22Rv1 (cell line): ENCODE measurements around the gene NAT9.

ENCODE experiments used
- ZFX ChIP-seq: fragments of 450-650 bp; IDR thresholded peaks from 2 replicates; pipeline ENCODE4 v1.6.1; 2017; ENCODE audit warnings: antibody characterized with exemption, borderline replicate concordance
- TF ChIP-seq, protein P1 (sequence below): fragments of 450-650 bp; IDR thresholded peaks from 2 replicates; pipeline ENCODE4 v1.5.1; 2017; ENCODE audit warnings: mild to moderate bottlenecking

DNA sequence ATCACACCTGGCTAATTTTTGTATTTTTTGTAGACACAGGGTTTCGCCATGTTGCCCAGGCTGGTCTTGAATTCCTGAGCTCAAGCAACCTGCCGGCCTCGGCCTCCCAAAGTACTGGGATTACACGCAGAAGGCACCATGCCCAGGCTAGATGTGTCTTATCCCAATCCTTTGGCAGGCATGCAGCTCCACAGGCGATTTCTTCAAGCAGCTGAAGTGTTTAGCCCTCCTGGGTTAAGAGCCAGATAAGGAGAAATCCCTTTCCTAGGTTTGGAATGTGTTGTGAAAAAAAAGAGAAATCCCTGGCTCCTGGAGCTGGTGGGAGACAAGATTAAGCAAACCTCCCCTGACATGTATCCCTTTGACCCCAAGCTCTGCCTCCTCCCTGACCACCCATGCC lies 29.8 kb downstream of the NAT9 start:
- TF ChIP-seq, protein P1, sequence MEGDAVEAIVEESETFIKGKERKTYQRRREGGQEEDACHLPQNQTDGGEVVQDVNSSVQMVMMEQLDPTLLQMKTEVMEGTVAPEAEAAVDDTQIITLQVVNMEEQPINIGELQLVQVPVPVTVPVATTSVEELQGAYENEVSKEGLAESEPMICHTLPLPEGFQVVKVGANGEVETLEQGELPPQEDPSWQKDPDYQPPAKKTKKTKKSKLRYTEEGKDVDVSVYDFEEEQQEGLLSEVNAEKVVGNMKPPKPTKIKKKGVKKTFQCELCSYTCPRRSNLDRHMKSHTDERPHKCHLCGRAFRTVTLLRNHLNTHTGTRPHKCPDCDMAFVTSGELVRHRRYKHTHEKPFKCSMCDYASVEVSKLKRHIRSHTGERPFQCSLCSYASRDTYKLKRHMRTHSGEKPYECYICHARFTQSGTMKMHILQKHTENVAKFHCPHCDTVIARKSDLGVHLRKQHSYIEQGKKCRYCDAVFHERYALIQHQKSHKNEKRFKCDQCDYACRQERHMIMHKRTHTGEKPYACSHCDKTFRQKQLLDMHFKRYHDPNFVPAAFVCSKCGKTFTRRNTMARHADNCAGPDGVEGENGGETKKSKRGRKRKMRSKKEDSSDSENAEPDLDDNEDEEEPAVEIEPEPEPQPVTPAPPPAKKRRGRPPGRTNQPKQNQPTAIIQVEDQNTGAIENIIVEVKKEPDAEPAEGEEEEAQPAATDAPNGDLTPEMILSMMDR: no peak
- TF ChIP-seq ZFX: no peak
